ENCODE data around the gene CYBA. TPM values are rescaled to one million over a fixed set of nuclear protein-coding genes. Genes with fewer than 3 reads are reported as not detected.

CYBA gene
- total RNA-seq, 4 donors from 2014 or later, result 67.1 to 205 (median 98.7) TPM

- no peak for DNase-seq
Observed at GRCh38 chr16:88697116-88697830, 46.4 kb upstream of the CYBA start.

GRCh38 chr16:88696441-88696840, 45.6 kb upstream of the CYBA start:
- WGBS, 2 donors, result 85 to 87% methylated on average over 9 to 10 of the region's 14 CpGs
- Histone ChIP-seq H3K9me3 (no peaks in the 10 kb centered on the region), H3K27ac (no peak overlapping the region), H3K27me3 (peaks cover 0 to 29% (median 0%) of the 10 kb centered on the region in 4 donors), H3K36me3 (peaks cover 10 to 54% (median 11%) of the 10 kb centered on the region in 3 donors), H3K4me1 (peaks cover 15 to 29% (median 19%) of the 10 kb centered on the region in 3 donors), H3K4me3 (no peak overlapping the region)
- no peak for DNase-seq
- TF ChIP-seq POLR2A (IDR thresholded peaks at IDR 0.05) (no peak), CTCF (IDR thresholded peaks at IDR 0.05) (no peak)
- intact Hi-C loops (cut with DNase I), result no loop called here

More at GRCh38 chr16:88697116-88697830, 46.4 kb upstream of the CYBA start:
- Histone ChIP-seq H3K9me3 (no peaks in the 10 kb centered on the region), H3K36me3 (peaks cover 10 to 54% (median 11%) of the 10 kb centered on the region in 3 donors), H3K27ac (no peak overlapping the region), H3K4me3 (no peak overlapping the region), H3K27me3 (peaks cover 0 to 21% (median 0%) of the 10 kb centered on the region in 4 donors), H3K4me1 (peaks cover 12 to 29% (median 12%) of the 10 kb centered on the region in 3 donors)
- no peak for TF ChIP-seq CTCF (IDR thresholded peaks at IDR 0.05)
- no peak for TF ChIP-seq POLR2A (IDR thresholded peaks at IDR 0.05)
- intact Hi-C loops (cut with DNase I), result no loop called here
- WGBS, 2 donors, result 92 to 93% methylated on average over 12 to 23 of the region's 47 CpGs

GRCh38 chr16:88695753-88696152, 44.9 kb upstream of the CYBA start:
- Histone ChIP-seq H3K36me3 (peaks cover 10 to 54% (median 11%) of the 10 kb centered on the region in 3 donors), H3K27ac (no peak overlapping the region), H3K4me3 (no peak overlapping the region), H3K9me3 (no peaks in the 10 kb centered on the region), H3K27me3 (peaks cover 0 to 36% (median 0%) of the 10 kb centered on the region in 4 donors), H3K4me1 (peaks cover 10 to 27% (median 18%) of the 10 kb centered on the region in 3 donors)
- whole genome bisulfite sequencing, 2 donors, result 86% methylated on average over 3 of the region's 7 CpGs; no CpG with 5 or more reads in 1 of the 2 donors
- no peak for TF ChIP-seq CTCF (IDR thresholded peaks at IDR 0.05)
- TF ChIP-seq POLR2A (IDR thresholded peaks at IDR 0.05), result no peak
- no peak for DNase-seq
- intact Hi-C loops (cut with DNase I), result no loop called here

- H3K4me1 ChIP-seq, result peaks cover 5 to 22% (median 14%) of the 10 kb centered on the region in 3 donors
- peaks cover 10 to 49% (median 11%) of the 10 kb centered on the region in 3 donors for H3K36me3 ChIP-seq
- H3K27me3 ChIP-seq, result peaks cover 0 to 41% (median 0%) of the 10 kb centered on the region in 4 donors
- no peak for DNase-seq
- no peak overlapping the region for H3K4me3 ChIP-seq
- no peak overlapping the region for H3K27ac ChIP-seq
- TF ChIP-seq CTCF (IDR thresholded peaks at IDR 0.05) (no peak), POLR2A (IDR thresholded peaks at IDR 0.05) (no peak)
- H3K9me3 ChIP-seq, result no peaks in the 10 kb centered on the region
- 20% methylated on average over 1 of the region's 15 CpGs; no CpG with 5 or more reads in 1 of the 2 donors for WGBS, 2 donors
- intact Hi-C loops (cut with DNase I), result no loop called here
Observed at GRCh38 chr16:88695218-88695617, 44.4 kb upstream of the CYBA start.
